ENCODE data around the gene ARID2.

DNA sequence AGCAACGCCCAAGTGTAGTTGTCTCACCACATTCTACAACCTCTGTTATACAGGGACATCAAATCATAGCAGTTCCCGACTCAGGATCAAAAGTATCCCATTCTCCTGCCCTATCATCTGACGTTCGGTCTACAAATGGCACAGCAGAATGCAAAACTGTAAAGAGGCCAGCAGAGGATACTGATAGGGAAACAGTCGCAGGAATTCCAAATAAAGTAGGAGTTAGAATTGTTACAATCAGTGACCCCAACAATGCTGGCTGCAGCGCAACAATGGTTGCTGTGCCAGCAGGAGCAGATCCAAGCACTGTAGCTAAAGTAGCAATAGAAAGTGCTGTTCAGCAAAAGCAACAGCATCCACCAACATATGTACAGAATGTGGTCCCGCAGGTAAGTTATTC lies 123.0 kb downstream of the ARID2 start:
- TF ChIP-seq CTCF (IDR thresholded peaks at IDR 0.05 in 4 of 5, conservative IDR thresholded peaks at IDR 0.05 in 1 of 5) (no peak), POLR2A (IDR thresholded peaks at IDR 0.05) (no peak)

Data from gastrocnemius medialis (tissue), 4 donors.